ENCODE results near the gene TSHZ2.

The TSHZ2 gene

GRCh38 chr20:52972190-52972937 lies at the start of gene TSHZ2:
Gene TSHZ2, plus strand, starts transcription at chr20:52972358. Its CDS starts 936 bp downstream, at chr20:52973294.
- 0 out of 2 replicates have a peak within 1 kb of the TSS, but pooled peaks have one; percentile 9 for H3K4me3 ChIP-seq (replicated peaks; ENCODE audit: low read depth, low read length)
- DNase-seq (ENCODE audit: extremely low read depth, low read depth), result no peak
- no peak for TF ChIP-seq CTCF (IDR thresholded peaks at IDR 0.05; ENCODE audit: low read depth, low read length, missing control alignments)

GRCh38 chr20:52922436-52922835 lies 49.7 kb upstream of the TSHZ2 start:
- no peak for TF ChIP-seq CTCF (IDR thresholded peaks at IDR 0.05; ENCODE audit: low read depth, low read length, missing control alignments)
- no peak overlapping the region for H3K4me3 ChIP-seq (replicated peaks; ENCODE audit: low read depth, low read length)
- DNase-seq (ENCODE audit: extremely low read depth, low read depth), result no peak

GRCh38 chr20:52923123-52923937 lies 48.8 kb upstream of the TSHZ2 start:
- no peak for DNase-seq (ENCODE audit: extremely low read depth, low read depth)
- TF ChIP-seq CTCF (IDR thresholded peaks at IDR 0.05; ENCODE audit: low read depth, low read length, missing control alignments), result no peak
- no peak overlapping the region for H3K4me3 ChIP-seq (replicated peaks; ENCODE audit: low read depth, low read length)

- no peak for DNase-seq (ENCODE audit: extremely low read depth, low read depth)
- no peak for TF ChIP-seq CTCF (IDR thresholded peaks at IDR 0.05; ENCODE audit: low read depth, low read length, missing control alignments)
- H3K4me3 ChIP-seq (replicated peaks; ENCODE audit: low read depth, low read length), result no peak overlapping the region
Measured at GRCh38 chr20:52924411-52925271, 47.5 kb upstream of the TSHZ2 start.

GRCh38 chr20:52926505-52926904 lies 45.7 kb upstream of the TSHZ2 start:
- no peak for DNase-seq (ENCODE audit: extremely low read depth, low read depth)
- no peak for TF ChIP-seq CTCF (IDR thresholded peaks at IDR 0.05; ENCODE audit: low read depth, low read length, missing control alignments)
- no peak overlapping the region for H3K4me3 ChIP-seq (replicated peaks; ENCODE audit: low read depth, low read length)

- no peak for DNase-seq (ENCODE audit: extremely low read depth, low read depth)
- TF ChIP-seq CTCF (IDR thresholded peaks at IDR 0.05; ENCODE audit: low read depth, low read length, missing control alignments), result no peak
- H3K4me3 ChIP-seq (replicated peaks; ENCODE audit: low read depth, low read length), result no peak overlapping the region
Measured at GRCh38 chr20:52933867-52934266, 38.3 kb upstream of the TSHZ2 start.
